ENCODE data around the gene GBP5.

DNA sequence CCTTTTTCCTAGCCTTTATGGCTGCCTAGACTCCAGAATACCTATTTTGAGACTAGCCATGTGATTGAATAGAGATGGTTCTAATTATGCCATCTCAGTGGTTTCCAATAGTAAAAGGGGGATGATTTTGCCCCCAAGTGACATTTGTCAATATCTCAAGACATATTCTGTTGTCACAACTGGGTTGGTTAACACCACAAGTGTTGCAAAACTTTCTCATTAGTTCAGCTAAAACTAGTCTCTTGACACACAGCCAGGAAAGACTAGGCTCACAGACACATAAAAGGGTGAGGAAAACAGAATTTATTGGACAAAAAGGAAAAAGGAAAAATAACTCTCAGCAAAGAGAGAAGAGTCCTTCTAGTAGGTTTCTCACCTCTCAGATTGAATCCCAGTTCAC lies 39.9 kb upstream of the GBP5 start:
- TF ChIP-seq, protein P1, sequence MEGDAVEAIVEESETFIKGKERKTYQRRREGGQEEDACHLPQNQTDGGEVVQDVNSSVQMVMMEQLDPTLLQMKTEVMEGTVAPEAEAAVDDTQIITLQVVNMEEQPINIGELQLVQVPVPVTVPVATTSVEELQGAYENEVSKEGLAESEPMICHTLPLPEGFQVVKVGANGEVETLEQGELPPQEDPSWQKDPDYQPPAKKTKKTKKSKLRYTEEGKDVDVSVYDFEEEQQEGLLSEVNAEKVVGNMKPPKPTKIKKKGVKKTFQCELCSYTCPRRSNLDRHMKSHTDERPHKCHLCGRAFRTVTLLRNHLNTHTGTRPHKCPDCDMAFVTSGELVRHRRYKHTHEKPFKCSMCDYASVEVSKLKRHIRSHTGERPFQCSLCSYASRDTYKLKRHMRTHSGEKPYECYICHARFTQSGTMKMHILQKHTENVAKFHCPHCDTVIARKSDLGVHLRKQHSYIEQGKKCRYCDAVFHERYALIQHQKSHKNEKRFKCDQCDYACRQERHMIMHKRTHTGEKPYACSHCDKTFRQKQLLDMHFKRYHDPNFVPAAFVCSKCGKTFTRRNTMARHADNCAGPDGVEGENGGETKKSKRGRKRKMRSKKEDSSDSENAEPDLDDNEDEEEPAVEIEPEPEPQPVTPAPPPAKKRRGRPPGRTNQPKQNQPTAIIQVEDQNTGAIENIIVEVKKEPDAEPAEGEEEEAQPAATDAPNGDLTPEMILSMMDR (IDR thresholded peaks at IDR 0.05; ENCODE audit: low read depth, low read length, poor library complexity, severe bottlenecking): no peak
- TF ChIP-seq EZH2phosphoT487 (IDR thresholded peaks at IDR 0.05; ENCODE audit: borderline replicate concordance, low read length): no peak

Data from DOHH2 (cell line).